ENCODE results near the gene POU3F2. TPM values are rescaled to one million over a fixed set of nuclear protein-coding genes. Genes with fewer than 3 reads are reported as not detected.

Gene POU3F2
- polyA plus RNA-seq, 3 donors, result not detected

DNA sequence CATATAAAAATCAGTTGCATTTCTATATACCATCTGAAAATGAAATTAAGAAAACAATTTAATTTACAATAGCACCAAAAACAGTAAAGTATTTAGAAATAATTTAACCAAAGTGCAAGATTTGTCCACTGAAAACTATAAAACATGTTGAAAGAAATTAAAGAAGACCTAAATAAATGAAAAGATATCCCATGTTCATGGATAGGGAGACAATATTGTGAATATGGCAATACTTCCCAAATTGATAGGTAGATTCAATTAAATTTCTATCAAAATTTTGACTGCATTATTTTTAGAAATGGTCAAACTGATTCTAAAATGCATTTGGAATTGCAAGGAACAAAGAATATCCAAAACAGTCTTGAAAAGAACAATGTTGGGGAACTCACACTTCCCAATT lies 17.6 kb upstream of the POU3F2 start:
- intact Hi-C loops (cut with micrococcal nuclease), result no loop called here
- peaks cover 6 to 22% (median 15%) of the 10 kb centered on the region in 3 donors for H3K27me3 Mint-ChIP-seq (ENCODE audit: low read depth in 3 of 3)
- no peak overlapping the region for H3K27ac ChIP-seq (ENCODE audit: low read depth in 1 of 2, low read length in 2 of 2)
- no peaks in the 10 kb centered on the region for H3K36me3 ChIP-seq (replicated peaks in 1 of 2; ENCODE audit: control insufficient read depth in 1 of 2, insufficient read depth in 2 of 2, low read length in 2 of 2)
- no peaks in the 10 kb centered on the region for H4K20me1 ChIP-seq (ENCODE audit: insufficient read depth, low read length)
- no peaks in the 10 kb centered on the region for H3K4me1 Mint-ChIP-seq
- H3K79me2 ChIP-seq (ENCODE audit: insufficient read depth, low read length), result no peaks in the 10 kb centered on the region
- DNase-seq, result no peak
- H3K36me3 Mint-ChIP-seq, result no peaks in the 10 kb centered on the region
- H3K4me2 ChIP-seq (replicated peaks; ENCODE audit: extremely low read depth, low read length, poor library complexity, severe bottlenecking), result no peak overlapping the region
- H3K4me3 ChIP-seq (replicated peaks in 1 of 3; ENCODE audit: low read depth in 2 of 3, low read length in 3 of 3), result no peak overlapping the region
- peaks cover 11 to 17% of the 10 kb centered on the region in 2 donors for H3K27me3 ChIP-seq (ENCODE audit: control insufficient read depth in 2 of 2, insufficient read depth in 2 of 2, low read length in 2 of 2)
- H2AFZ ChIP-seq (ENCODE audit: insufficient read depth, low read depth, low read length, poor library complexity, severe bottlenecking), result no peak overlapping the region
- no peak overlapping the region for H3K4me3 Mint-ChIP-seq
- H3K9me3 ChIP-seq (replicated peaks in 1 of 2; ENCODE audit: control insufficient read depth in 1 of 2, insufficient read depth in 1 of 2, low read length in 2 of 2), result no peaks in the 10 kb centered on the region
- H3K9ac ChIP-seq (ENCODE audit: insufficient read depth, low read length, poor library complexity, severe bottlenecking), result no peak overlapping the region
- no peak overlapping the region for H3K27ac Mint-ChIP-seq
- TF ChIP-seq, protein P1, sequence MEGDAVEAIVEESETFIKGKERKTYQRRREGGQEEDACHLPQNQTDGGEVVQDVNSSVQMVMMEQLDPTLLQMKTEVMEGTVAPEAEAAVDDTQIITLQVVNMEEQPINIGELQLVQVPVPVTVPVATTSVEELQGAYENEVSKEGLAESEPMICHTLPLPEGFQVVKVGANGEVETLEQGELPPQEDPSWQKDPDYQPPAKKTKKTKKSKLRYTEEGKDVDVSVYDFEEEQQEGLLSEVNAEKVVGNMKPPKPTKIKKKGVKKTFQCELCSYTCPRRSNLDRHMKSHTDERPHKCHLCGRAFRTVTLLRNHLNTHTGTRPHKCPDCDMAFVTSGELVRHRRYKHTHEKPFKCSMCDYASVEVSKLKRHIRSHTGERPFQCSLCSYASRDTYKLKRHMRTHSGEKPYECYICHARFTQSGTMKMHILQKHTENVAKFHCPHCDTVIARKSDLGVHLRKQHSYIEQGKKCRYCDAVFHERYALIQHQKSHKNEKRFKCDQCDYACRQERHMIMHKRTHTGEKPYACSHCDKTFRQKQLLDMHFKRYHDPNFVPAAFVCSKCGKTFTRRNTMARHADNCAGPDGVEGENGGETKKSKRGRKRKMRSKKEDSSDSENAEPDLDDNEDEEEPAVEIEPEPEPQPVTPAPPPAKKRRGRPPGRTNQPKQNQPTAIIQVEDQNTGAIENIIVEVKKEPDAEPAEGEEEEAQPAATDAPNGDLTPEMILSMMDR (IDR thresholded peaks at IDR 0.05), result no peak
- peaks cover 0 to 6% (median 2%) of the 10 kb centered on the region in 7 donors for H3K9me3 Mint-ChIP-seq
- H3K4me1 ChIP-seq (ENCODE audit: control insufficient read depth in 1 of 2, insufficient read depth in 2 of 2, low read length in 2 of 2), result no peaks in the 10 kb centered on the region

DNA sequence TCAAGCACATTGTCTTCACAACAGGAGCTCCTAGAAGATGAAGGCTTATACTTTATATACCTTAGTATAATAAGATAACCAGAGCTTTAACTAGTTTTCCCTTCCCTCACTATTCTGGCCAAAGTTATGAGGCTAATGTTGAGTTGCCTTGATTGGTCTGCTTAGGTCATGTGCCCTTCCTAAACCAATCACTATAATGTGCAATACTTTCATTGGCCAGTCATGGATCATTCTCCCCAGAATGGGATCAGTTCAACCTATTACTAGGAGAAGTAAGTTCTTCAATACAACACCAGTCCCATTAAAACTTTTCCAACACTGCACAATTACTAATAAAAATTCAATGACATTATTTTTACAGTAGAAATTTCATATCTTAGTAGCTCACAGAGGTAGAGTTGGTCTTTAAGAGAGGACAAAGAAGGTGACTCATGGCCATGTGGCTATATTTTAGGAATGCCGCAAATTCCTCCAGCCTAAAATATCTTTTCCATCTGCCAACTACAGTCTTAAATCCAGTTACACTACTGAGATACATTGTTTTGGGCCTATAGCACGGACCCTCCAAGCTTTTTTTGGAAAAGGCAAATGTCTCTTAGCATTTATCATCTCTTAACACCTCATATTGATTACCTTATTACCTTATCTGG lies 12.5 kb upstream of the POU3F2 start:
- TF ChIP-seq, protein P1 (IDR thresholded peaks at IDR 0.05), result no peak
- Histone ChIP-seq H3K9ac (ENCODE audit: insufficient read depth, low read length, poor library complexity, severe bottlenecking) (no peak overlapping the region), H3K9me3 (replicated peaks in 1 of 2; ENCODE audit: control insufficient read depth in 1 of 2, insufficient read depth in 1 of 2, low read length in 2 of 2) (peaks cover 3 to 26% of the 10 kb centered on the region in 2 donors), H4K20me1 (ENCODE audit: insufficient read depth, low read length) (no peaks in the 10 kb centered on the region), H3K4me1 (ENCODE audit: control insufficient read depth in 1 of 2, insufficient read depth in 2 of 2, low read length in 2 of 2) (no peaks in the 10 kb centered on the region), H3K79me2 (ENCODE audit: insufficient read depth, low read length) (no peaks in the 10 kb centered on the region), H3K27me3 (ENCODE audit: control insufficient read depth in 2 of 2, insufficient read depth in 2 of 2, low read length in 2 of 2) (peaks cover 58 to 64% of the 10 kb centered on the region in 2 donors), H3K27ac (ENCODE audit: low read depth in 1 of 2, low read length in 2 of 2) (no peak overlapping the region), H3K36me3 (replicated peaks in 1 of 2; ENCODE audit: control insufficient read depth in 1 of 2, insufficient read depth in 2 of 2, low read length in 2 of 2) (no peaks in the 10 kb centered on the region), H2AFZ (ENCODE audit: insufficient read depth, low read depth, low read length, poor library complexity, severe bottlenecking) (no peak overlapping the region), H3K4me3 (replicated peaks in 1 of 3; ENCODE audit: low read depth in 2 of 3, low read length in 3 of 3) (no peak overlapping the region), H3K4me2 (replicated peaks; ENCODE audit: extremely low read depth, low read length, poor library complexity, severe bottlenecking) (no peak overlapping the region)
- peaks cover 51 to 68% (median 59%) of the 10 kb centered on the region in 3 donors for H3K27me3 Mint-ChIP-seq (ENCODE audit: low read depth in 3 of 3)
- H3K27ac Mint-ChIP-seq, result no peak overlapping the region
- H3K4me3 Mint-ChIP-seq, result peak overlapping the region in 1 of 2 donors; percentile 19
- WGBS (ENCODE audit: insufficient coverage), result no CpG with 5 or more reads among the region's 2 CpGs
- intact Hi-C loops (cut with micrococcal nuclease), result no loop called here
- H3K36me3 Mint-ChIP-seq, result peaks cover 0 to under 1% of the 10 kb centered on the region in 2 donors
- H3K9me3 Mint-ChIP-seq, result peaks cover 0 to 14% (median 6%) of the 10 kb centered on the region in 7 donors
- H3K4me1 Mint-ChIP-seq, result peaks cover 8% of the 10 kb centered on the region
- DNase-seq, result no peak

Measured in CD14-positive monocyte (primary cell).